HEK293T (cell line): ENCODE data around the gene ITSN2.

ENCODE experiments used
- BHLHE40 ChIP-seq: fragments of 450-650 bp; IDR thresholded peaks from 2 replicates; pipeline ENCODE4 v1.6.1; 2016; ENCODE audit warnings: mild to moderate bottlenecking, moderate library complexity, borderline replicate concordance
- ELF4 ChIP-seq: fragments of 450-650 bp; IDR thresholded peaks from 2 replicates; pipeline ENCODE4 v1.6.1; 2017; ENCODE audit warnings: antibody characterized with exemption
- FOXA1 ChIP-seq: fragments of 450-650 bp; IDR thresholded peaks from 2 replicates; pipeline ENCODE4 v1.6.1; 2016; ENCODE audit warnings: mild to moderate bottlenecking
- HDGF ChIP-seq: fragments of 450-650 bp; IDR thresholded peaks from 2 replicates; pipeline ENCODE4 v1.6.1; 2017; ENCODE audit warnings: antibody characterized with exemption, borderline replicate concordance
- SP1 ChIP-seq: fragments of 450-650 bp; IDR thresholded peaks from 2 replicates; pipeline ENCODE4 v1.6.1; 2017
- SUZ12 ChIP-seq: fragments of 450-650 bp; IDR thresholded peaks from 2 replicates; pipeline ENCODE4 v1.6.1; 2016; ENCODE audit warnings: mild to moderate bottlenecking
- TARDBP ChIP-seq: fragments of 450-650 bp; IDR thresholded peaks from 2 replicates; pipeline ENCODE4 v1.6.1; 2016
- ZNF384 ChIP-seq: fragments of 450-650 bp; IDR thresholded peaks from 2 replicates; pipeline ENCODE4 v1.6.1; 2016

GRCh38 chr2:24280161-24280560 lies 80.2 kb downstream of the ITSN2 start:
- TF ChIP-seq ZNF384 (no peak), HDGF (no peak), SUZ12 (no peak), TARDBP (no peak), FOXA1 (no peak), SP1 (no peak), BHLHE40 (no peak), ELF4 (no peak)
